ENCODE data around the gene TAF4.

TAF4 gene

DNA sequence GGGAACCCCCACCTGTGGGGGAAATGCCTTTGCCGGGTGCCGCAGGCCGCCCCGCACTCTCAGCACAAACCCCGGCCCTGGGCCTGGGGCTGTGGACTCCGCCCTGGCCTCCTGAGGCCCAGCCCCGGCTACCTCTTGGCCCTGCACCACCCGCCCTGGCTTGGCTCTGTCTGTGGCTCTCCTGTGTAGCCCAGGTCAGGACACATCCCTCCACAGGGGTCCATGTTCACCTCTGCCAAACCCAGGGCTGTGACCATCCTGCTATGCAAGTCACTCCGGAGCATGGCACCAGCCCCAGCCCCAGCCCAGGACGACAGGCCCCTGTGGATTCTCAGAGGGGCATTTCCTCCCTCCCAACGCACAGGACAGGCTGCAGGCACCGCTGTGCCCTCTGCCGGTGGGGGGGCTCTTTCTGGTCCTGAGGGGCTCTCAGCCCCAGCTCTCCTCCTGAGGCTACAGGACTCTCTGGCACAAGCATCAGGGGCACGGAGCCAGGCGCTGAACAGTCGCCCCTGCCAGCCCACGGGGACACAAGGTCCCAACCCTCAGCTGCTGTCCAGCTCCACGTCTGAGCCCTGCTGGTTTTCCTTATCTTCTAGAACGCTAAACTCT is 45.7 kb downstream of the TAF4 start:
- no peak for DNase-seq

DNA sequence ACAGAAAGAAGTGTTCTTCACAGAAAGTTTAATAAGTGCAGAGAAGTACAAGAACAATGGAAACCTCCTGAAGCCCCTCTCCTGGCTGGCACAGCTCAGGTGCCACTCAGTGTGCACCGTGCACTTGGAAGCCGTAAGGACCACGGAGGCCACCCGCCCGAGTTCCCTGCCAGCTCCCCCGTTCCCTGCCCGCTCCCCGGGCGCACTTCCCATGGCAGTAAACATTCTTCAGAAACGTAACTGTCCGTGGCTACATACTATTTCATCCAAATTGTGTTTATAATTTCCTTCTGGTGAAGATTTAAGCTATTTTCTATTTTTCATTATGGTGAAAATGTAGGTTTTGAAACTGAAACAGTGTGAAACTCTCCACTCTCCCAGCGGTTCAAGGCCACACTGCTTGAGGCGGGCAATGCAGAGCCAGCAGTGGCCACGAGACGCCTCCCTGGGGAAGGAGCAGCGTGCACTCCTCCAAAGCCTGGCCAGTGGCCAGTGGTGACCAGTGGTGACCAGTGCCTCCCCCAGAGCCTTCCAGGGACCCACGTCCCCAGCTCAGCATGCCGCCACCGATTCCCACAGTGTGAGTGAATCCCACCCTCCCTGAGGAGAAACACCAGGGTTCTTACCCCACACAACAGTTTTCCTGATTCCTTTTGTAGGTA is 46.4 kb downstream of the TAF4 start:
- no peak for DNase-seq

- no peak for DNase-seq
Observed at GRCh38 chr20:62018437-62019143, 47.1 kb downstream of the TAF4 start.

DNA sequence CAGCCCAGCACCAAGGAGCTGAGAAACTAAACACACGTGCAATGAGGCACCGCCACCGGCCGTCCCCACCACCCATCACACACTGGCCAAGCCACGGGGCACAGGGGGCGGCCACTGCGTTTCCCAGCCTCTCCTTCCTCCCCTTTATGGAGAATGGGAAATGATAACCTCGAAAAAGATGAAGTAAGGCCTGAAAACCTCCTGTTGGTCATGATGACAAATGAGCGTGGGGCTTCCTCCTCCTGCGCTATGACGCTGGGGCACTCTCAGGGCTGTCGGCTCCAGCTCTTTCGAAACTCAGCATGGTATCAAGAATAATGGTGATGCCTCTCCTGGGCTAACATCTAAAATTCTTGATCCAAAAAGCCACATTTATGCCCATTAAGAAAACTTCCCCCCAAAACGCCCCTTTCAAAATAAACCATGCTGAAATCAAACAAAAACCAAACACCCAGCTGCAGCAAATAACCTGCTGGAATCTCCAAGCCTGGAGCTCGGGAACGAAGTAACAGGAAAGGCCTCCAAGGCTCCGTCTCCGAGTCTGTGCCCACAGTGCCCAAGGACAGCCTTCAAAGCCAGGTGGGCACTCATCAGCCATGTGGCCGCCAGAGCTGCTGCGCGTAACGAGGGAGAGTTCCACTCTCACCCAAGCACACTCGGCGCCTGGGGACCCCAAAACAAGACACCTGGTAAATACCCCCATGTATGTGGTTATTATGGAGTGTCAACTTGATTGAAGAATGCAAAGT is 50.0 kb downstream of the TAF4 start:
- DNase-seq: no peak

- no peak for DNase-seq
Observed at GRCh38 chr20:62014889-62015537, 50.7 kb downstream of the TAF4 start.

- no peak for DNase-seq
Observed at GRCh38 chr20:62014488-62014775, 51.2 kb downstream of the TAF4 start.

- DNase-seq: no peak
Observed at GRCh38 chr20:62012631-62013030, 53.0 kb downstream of the TAF4 start.

- no peak for DNase-seq
Observed at GRCh38 chr20:62011938-62012534, 53.6 kb downstream of the TAF4 start.

DNA sequence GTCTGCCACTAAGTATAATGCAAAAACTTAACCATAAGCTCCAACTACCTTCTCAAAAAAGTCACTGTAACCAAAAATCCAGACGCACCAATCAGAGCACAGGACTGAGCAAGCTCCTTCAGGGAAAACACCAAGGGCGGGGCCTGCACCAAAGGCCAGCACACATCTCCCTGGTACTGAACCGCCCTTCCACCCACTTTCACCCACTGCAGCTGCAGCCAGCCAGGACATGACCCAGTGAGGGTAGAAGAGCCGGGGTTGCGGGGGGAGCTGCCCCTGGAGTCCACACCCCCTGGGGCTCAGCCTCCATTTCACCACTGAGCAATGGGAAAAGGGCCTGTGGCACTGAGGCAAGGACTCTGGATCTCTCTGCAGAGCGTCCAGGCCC is 54.3 kb downstream of the TAF4 start:
- DNase-seq: no peak

DNA sequence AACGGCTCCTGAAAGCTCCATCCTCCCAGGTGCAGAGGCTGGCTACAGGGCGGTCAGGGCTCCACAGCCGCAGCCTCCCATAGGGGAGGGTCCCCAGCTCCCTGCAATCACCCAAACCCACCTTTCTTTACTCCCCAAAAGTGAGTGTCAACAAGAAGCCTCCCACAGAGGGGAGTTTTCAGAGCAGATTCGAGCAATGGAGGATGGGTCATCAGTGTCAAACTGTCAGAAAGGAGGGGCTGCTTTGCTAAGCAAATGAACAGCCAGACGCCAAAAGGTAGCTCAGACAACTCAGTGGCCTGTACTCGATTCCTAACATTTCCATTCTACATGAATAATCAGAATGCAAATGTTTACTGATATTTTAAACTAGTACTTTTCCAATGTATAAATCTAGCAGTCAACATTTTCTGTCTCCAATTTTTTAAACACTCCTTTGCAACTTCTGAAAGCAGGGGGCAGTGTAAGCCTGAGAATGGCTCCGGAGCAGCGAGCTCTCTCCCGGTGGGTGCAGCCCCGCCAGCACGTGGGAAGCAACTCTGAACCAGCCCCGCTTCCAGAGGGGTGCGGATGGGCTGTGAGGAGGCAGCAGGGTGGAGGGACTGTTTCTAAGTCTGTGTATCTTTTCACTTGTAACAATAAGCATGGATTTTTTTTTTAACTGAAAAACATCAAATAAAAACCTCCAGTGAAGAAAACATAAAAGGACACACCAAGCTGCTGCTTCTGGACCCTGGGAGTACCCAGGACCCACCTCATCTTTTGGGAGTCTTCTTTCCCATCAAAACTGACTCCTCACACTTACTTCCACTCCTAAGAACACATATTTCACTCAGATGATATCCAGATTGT is 54.9 kb downstream of the TAF4 start:
- DNase-seq: peak; percentile 53

DNA sequence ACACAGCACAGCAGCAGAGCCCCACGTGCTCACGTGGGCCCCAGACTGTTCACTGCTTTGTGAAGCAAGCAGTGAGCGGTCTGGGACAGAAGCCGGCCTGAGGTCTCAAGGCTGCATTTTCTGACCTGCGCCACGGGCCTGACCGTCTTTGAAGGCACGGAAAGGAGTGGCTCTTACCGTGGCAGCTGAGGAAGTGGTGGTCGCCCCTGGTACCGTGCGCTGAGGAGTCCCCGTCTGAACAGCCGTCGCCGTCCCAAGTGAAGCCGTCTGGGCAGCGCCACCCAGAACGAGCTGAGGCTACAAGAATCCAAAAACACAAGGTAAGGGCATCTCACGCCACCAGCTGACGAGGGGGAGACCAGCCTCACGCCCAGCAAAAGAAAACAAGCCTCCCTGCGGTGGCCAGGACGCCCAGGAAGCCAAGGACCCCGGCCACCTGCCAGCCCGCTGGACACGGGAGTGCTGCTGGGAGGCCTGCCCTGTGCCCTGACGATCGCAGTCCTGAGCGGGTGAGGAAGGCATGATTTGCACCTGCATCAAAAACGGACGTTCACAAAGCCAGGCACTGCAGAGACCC is 55.7 kb downstream of the TAF4 start:
- no peak for DNase-seq

DNA sequence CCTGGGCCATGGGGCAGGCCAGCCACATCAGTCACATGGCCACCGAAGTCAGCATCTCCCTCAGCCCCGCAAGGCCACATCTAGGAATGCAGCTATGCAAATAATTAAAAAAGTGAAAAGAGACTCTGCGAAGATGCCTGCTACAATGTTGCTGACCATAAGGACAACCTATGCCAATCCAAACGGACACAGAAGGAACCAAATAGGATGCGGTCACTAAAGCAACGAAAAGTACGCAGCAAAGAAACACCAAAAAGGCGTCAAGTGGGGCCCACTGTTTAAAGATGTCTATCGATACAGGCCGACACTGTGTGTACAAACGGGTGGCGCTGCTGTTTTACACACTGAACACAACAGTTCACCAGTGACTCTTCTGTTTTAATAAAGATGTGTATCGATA is 56.4 kb downstream of the TAF4 start:
- no peak for DNase-seq

GRCh38 chr20:62008643-62009183 is 57.0 kb downstream of the TAF4 start:
- no peak for DNase-seq

DNA sequence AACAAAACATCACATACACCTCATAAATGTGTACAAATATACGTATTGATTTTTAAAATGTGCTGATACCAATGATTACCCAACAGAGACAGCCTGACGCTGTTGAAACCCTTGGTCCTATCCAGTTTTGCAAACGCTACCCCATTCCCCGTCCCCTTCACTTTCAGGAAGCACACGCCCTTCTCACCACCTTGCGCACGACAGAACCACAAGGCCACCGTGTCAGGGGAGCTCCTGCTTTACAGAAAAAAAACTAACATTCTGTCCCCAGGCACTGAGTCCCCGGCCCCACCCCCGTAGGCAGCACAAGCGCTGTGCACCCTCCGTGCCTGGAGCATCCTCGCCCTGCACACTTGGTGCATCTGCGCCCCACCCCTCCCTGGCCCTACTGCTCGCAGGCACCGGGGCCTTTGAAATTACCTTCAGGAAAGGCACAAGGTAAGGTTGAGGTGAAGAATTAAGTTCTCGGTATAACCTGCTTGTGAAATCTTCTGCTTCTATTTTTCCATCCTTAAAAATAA is 58.5 kb downstream of the TAF4 start:
- no peak for DNase-seq

- DNase-seq: no peak
Observed at GRCh38 chr20:62006482-62006881, 59.2 kb downstream of the TAF4 start.

GRCh38 chr20:62004614-62005013 is 61.1 kb downstream of the TAF4 start:
- DNase-seq: no peak

- no peak for DNase-seq
Observed at GRCh38 chr20:62003567-62004405, 61.9 kb downstream of the TAF4 start.

- no peak for DNase-seq
Observed at GRCh38 chr20:62002882-62003480, 62.7 kb downstream of the TAF4 start.

DNA sequence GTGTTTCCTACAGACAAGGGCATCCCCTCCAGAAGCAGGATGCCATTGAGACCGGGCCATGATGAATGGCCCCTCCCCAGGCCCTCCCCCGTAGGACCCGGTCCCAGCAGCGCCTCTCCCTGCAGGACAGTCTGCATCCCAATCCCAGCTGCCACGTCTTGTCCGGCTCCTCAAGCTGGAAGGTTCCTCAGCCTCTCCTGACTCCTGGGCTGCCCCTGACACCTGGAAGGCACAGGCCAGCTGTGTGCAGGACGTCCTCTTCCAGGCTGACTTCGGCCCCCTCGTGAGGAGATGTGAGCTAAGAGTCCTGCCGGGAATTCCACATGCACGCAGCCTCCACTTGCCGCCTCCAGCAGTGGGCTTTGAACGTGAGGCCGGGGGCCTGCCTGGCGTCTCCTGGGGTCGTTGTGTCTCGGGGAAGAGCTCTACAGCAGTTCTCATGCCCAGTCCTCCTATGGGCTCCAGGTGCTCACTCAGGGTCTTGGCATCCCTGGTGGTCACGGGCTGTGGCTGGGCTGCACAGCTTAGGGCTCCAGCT is 64.4 kb downstream of the TAF4 start:
- DNase-seq: no peak

All from CD4-positive, alpha-beta T cell treated with Interleukin-15 for 1 hour (primary cell).